ENCODE measurements around the gene DAAM2.

DAAM2 gene

DNA sequence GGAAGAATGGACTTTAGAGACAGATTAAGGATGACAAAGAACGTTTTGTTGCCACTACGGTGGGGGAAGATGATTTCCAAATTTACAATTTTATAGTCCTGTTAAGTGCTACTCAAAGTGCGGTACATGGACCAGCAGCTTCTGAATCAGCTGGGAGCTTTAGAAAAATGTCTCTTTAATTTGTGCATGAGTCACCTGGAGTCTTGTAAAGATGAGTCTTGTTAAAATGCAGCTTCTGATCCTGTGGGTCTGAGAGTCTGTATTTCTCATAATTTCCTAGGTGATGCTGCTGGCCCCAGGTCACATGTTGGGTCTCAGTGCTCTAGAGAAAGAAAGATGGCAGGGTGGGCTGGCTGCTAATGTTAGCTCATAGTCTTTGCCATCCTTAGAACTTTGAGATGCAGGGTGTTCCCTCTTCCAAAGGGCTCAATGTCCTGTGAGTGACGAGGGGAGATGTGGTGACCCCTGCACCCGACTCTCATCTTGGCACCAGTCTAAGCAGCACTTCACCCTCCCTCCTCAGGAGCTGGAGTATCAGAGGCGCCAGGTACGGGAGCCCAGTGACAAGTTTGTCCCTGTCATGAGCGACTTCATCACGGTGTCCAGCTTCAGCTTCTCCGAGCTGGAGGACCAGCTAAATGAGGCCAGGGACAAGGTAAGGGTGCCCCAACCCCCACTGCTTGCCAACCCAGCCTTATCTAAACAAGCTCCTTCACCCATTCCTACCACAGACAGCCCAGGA is 107.5 kb downstream of the DAAM2 start:
- no peak overlapping the region for H3K4me3 ChIP-seq (ENCODE audit: low read length)
- no peak for DNase-seq (ENCODE audit: low read depth, low spot score)

DNA sequence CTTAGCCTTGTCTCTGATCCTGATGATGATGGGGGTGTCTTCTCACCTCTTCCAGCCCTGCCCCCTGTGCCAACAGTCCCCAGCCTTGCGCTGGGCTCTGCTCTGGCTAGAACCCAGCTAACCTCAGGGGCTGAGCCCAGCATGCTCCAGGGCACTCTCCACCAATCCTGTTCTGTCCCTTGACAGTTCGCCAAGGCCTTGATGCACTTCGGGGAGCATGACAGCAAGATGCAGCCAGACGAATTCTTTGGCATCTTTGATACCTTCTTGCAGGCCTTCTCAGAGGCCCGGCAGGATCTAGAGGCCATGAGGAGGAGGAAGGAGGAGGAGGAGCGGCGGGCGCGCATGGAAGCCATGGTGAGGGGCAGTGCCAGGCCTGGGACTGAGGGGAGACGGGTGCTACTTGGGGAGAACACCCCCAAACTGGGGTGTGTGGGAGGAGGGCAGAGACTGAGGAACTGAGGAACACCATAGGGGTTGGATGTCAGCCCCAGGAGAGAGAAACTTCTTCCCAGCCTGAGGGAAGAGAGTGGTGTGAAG is 109.0 kb downstream of the DAAM2 start:
- H3K4me3 ChIP-seq (ENCODE audit: low read length), result no peak overlapping the region
- DNase-seq (ENCODE audit: low read depth, low spot score), result no peak

- H3K4me3 ChIP-seq (ENCODE audit: low read length), result no peak overlapping the region
- no peak for DNase-seq (ENCODE audit: low read depth, low spot score)
Measured at GRCh38 chr6:39901670-39902069, 109.5 kb downstream of the DAAM2 start.

- H3K4me3 ChIP-seq (ENCODE audit: low read length), result no peak overlapping the region
- no peak for DNase-seq (ENCODE audit: low read depth, low spot score)
Measured at GRCh38 chr6:39902136-39902535, 110.0 kb downstream of the DAAM2 start.

DNA sequence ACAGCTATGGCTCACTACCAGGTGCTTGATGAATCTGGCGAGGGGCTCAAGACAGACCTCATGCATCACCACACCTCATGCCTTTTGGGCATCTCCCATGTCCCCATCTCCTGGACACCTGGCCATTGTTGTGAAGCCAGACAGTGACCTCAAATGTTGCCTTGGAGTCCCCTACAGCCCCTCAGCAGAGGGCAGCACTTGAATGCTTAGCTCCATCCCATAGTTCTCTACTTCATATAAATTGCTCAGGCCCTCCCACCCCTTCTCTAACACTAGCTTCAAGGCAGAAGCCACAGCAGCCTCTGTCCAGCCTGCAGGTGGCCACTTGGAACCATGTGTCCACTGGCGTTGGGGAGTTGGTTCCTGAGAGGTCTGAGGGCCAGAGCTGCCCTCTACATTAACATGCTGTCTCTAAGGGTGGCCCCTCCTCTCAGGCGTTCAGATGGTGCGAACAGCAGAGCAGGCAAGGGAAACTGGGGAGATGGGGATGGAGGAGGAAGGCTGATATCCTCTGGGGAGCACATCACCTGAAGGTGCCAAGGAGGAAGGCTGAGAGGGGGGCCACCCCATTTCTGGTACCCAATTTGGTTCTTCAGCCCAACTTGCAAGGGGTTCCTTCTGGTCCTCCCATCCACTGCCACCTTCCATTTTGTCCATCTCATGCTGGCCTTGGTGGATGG is 110.8 kb downstream of the DAAM2 start:
- H3K4me3 ChIP-seq (ENCODE audit: low read length), result no peak overlapping the region
- no peak for DNase-seq (ENCODE audit: low read depth, low spot score)

DNA sequence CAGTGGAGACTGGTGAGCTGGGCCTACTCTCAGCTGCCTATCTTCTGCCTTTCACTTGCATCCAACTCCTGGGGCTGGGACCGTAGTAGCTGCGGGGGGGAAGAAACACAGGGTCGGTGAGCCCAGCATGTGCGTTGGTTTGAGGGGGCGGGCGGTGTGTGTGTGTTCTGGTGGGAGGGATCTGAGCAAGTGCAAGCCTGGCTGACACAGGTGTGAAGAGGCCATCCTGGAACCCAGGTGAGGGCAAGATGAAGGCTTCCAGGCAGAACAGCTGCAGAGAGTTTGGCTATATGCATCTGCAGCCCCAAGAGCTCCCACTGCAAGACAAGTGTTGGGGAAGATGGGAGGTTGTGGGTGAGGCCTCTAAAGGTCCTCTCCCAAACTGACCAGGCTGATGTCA is 111.5 kb downstream of the DAAM2 start:
- DNase-seq (ENCODE audit: low read depth, low spot score), result no peak
- H3K4me3 ChIP-seq (ENCODE audit: low read length), result no peak overlapping the region

- no peak for DNase-seq (ENCODE audit: low read depth, low spot score)
- no peak overlapping the region for H3K4me3 ChIP-seq (ENCODE audit: low read length)
Measured at GRCh38 chr6:39904946-39905639, 112.9 kb downstream of the DAAM2 start.

- DNase-seq (ENCODE audit: low read depth, low spot score), result no peak
- H3K4me3 ChIP-seq (ENCODE audit: low read length), result no peak overlapping the region
Measured at GRCh38 chr6:39905640-39905975, 113.4 kb downstream of the DAAM2 start.

GRCh38 chr6:39906318-39906761 is 114.2 kb downstream of the DAAM2 start:
- DNase-seq (ENCODE audit: low read depth, low spot score), result no peak
- H3K4me3 ChIP-seq (ENCODE audit: low read length), result no peak overlapping the region

DNA sequence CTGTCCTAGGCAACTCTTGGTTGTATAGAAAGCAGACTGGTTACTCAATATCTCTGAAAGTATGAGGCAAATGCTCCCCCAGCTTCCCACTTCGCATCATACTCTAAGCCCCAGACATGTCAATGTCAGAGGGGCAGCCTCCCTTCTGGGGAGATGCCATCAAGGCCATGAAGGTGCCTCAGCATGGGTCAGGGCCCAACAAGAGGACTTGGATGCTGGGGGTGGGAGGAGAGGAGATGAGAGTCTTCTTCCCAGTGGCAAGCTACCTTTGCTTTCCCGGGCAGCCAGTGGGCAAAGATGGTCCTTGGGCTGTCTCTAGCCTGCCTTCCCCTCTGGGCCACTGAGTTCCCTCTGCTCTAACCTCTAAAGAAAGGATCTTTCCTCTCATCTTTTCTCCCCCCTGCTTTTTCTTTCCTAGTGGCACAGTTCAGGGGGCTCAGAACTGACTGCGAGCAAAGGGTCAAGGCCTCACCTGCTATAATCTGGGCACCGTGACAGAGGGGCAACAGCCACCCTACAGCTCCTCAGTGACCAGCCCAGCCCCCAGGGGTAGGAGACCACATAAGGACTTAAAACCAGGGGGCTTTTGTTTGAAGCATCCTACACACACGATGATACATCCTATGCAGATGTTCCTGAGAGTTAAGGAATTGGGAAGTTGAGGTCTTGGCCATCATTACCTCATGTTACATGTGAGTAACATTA is 115.8 kb downstream of the DAAM2 start:
- no peak for DNase-seq (ENCODE audit: low read depth, low spot score)
- H3K4me3 ChIP-seq (ENCODE audit: low read length), result no peak overlapping the region

DNA sequence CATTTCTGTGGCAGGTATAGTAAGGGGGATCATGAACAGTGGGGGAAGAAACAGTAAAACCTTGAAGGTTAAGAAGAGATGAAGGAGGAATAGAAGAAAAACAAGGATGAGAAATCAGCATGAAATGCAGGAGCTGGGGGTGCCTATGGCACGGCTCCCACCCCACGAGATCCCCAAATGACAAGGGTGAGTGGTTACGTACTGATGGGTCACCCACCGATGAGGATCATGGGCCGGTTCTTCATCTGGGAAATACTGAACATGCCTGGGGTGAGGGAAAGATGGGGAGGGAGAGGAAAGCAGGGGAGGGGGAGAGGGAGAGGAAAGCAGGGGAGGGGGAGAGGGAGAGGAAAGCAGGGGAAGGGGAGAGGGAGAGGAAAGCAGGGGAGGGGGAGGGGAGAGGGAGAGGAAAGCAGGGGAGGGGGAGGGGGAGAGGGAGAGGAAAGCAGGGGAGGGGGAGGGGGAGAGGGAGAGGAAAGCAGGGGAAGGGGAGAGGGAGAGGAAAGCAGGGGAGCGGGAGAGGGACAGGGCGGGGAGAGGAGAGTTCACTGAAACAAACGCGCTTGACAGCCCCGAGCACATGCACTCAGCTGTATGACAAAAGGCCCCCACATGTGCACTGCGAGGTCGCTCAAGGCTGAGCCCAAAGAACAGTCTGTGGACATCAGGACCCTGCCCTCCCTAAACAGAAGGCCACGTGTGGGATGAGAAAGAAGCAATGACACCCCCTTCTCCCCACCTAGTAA is 116.8 kb downstream of the DAAM2 start:
- no peak for DNase-seq (ENCODE audit: low read depth, low spot score)
- H3K4me3 ChIP-seq (ENCODE audit: low read length), result no peak overlapping the region

DNA sequence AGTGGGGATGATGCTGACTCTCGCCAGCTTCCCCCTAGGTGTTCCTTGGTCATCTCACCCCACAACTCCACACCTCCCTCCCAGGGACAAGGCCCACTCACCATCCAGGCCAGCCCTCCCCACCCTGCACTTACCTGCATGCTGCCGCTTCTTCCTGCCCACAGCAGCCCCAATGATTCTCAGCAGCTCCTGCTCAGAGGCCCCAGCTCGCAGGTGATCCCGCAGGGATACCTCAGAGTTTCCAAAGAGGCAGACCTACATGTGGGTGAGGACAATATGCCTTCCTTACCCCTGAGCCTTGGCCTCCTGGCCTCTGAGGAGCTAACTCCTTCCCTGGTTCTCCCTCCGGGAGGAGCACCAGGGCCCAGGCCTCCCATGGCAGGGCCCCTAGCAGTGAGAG is 117.5 kb downstream of the DAAM2 start:
- DNase-seq (ENCODE audit: low read depth, low spot score), result no peak
- no peak overlapping the region for H3K4me3 ChIP-seq (ENCODE audit: low read length)

GRCh38 chr6:39910164-39910563 is 118.0 kb downstream of the DAAM2 start:
- H3K4me3 ChIP-seq (ENCODE audit: low read length), result no peak overlapping the region
- no peak for DNase-seq (ENCODE audit: low read depth, low spot score)

DNA sequence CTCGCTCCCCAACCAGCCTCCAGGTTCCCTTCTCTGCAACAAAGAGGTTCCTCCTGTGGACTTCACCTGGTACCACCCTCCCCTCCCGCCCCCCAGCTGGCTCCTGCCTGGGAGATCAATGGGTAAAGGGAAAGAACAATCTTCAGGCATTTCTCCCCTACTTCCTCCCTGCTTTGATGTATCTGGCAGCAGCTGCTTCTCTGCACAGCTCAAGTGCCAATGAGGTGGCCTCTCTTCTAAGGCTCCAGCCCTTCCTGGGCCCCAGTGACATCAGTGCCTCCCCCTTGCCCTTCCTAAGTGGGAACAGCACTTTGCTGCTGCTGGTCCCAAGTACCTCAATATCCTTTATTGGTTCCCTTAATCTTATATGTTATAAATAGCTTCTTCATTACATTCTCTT is 118.6 kb downstream of the DAAM2 start:
- no peak overlapping the region for H3K4me3 ChIP-seq (ENCODE audit: low read length)
- DNase-seq (ENCODE audit: low read depth, low spot score), result no peak

- no peak overlapping the region for H3K4me3 ChIP-seq (ENCODE audit: low read length)
- no peak for DNase-seq (ENCODE audit: low read depth, low spot score)
Measured at GRCh38 chr6:39911513-39912125, 119.4 kb downstream of the DAAM2 start.

DNA sequence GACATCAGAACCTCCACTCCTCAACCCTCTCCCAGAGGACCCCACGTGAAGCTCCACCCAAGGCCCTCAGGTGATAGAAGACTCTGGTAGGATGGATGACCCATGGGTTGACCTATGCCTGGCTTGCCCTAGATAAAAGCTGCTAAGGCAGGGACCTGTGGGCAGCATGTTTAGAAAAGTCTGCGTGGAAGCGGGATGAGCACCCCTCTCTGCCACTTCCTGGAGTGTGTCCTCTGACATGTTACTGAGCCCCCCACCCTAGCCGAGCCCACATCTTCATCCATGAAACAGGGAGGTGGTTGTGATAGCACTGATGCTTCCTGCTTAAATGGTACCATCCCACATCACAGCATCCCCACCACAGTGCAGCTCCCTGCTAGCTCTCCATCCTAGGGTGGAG is 120.3 kb downstream of the DAAM2 start:
- no peak for DNase-seq (ENCODE audit: low read depth, low spot score)
- H3K4me3 ChIP-seq (ENCODE audit: low read length), result no peak overlapping the region

- DNase-seq (ENCODE audit: low read depth, low spot score), result no peak
- no peak overlapping the region for H3K4me3 ChIP-seq (ENCODE audit: low read length)
Measured at GRCh38 chr6:39913391-39913916, 121.3 kb downstream of the DAAM2 start.

DNA sequence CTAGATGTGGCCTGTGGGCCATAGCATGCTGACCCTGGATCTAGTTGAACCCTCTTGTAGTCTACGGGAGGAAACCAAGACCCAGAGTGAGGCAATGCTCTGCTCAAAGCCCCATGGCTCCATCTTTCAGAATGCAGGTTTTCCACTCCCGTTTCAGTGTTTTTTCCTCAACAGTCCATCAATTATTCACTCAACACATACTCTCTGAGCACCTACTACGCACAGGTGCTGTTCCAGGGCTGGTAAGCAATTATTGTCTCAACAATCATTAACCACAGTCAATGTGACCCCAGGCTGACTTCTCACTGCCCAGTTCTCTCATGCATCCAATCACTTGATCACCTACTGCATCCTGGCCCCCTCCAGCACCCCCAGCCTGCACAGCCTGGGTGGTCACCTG is 122.1 kb downstream of the DAAM2 start:
- no peak for DNase-seq (ENCODE audit: low read depth, low spot score)
- H3K4me3 ChIP-seq (ENCODE audit: low read length), result no peak overlapping the region

Data from Jurkat, Clone E6-1 (cell line).